Activated T-helper 1 cell treated with anti-CD3 and anti-CD28 coated beads, Interleukin-12 subunit alpha, Interleukin-12 subunit beta, Interleukin-2, Interleukin-4 antibody, amounts not matched to agents 30 ng/mL and 10 ng/mL and 1 ng/mL, durations not matched to agents 14 hours and 24 hours and 36 hours (primary cell): Measurements from ENCODE around the gene HLA-DMA. TPM values are rescaled to one million over a fixed set of nuclear protein-coding genes. Genes with fewer than 3 reads are reported as not detected.
"Not testable (repeated sequence)": the region's sequence is repeated elsewhere in the genome, so short reads cannot be mapped to it uniquely, and the experiment has no call there.

Experiments used
- DNase-seq: peaks from one replicate; pipeline ENCODE4 v3.0.0; 2021; ENCODE audit warnings: low spot score
- H3K27ac Mint-ChIP-seq: one replicate; pipeline ENCODE4 v1.8.0; 2021; ENCODE audit warnings: mild to moderate bottlenecking, mixed read lengths
- H3K27me3 Mint-ChIP-seq: one replicate; pipeline ENCODE4 v1.8.0; 2022; ENCODE audit warnings: mild to moderate bottlenecking, moderate library complexity, mixed read lengths; ENCODE audit not compliant: insufficient read depth
- H3K36me3 Mint-ChIP-seq: one replicate; pipeline ENCODE4 v1.8.0; 2021; ENCODE audit warnings: low read depth, mixed read lengths
- H3K4me1 Mint-ChIP-seq: one replicate; pipeline ENCODE4 v1.8.0; 2021; ENCODE audit warnings: low read depth, mixed read lengths
- H3K4me3 Mint-ChIP-seq: one replicate; pipeline ENCODE4 v1.8.0; 2021; ENCODE audit warnings: mild to moderate bottlenecking, moderate library complexity, mixed read lengths
- H3K9me3 Mint-ChIP-seq: one replicate; pipeline ENCODE4 v1.8.0; 2021; ENCODE audit warnings: mixed read lengths
- intact Hi-C: fragments of 100-400 bp; cut with micrococcal nuclease; formaldehyde crosslinking; loops from one replicate; pipeline ENCODE4 v1.15.1; 2024
- total RNA-seq: library from RNA; stranded (reverse); gene quantifications from 2 replicates; pipeline ENCODE4 v1.2.3, GENCODE V29; 2022

Gene HLA-DMA
- total RNA-seq, 1 donor from 2014 or later, result 14.2 TPM

- Mint-ChIP-seq H3K27ac (peak overlapping the region; percentile 11), H3K4me3 (no peak overlapping the region), H3K36me3 (peaks cover 2% of the 10 kb centered on the region), H3K4me1 (peaks cover 77% of the 10 kb centered on the region), H3K27me3 (no peaks in the 10 kb centered on the region), H3K9me3 (peaks cover 7% of the 10 kb centered on the region)
- no peak for DNase-seq
- intact Hi-C loops, result no loop called here
These were observed 7.7 kb downstream of the HLA-DMA start for GRCh38 chr6:32945108-32945760.

GRCh38 chr6:32943864-32944649 is 8.8 kb downstream of the HLA-DMA start:
- Mint-ChIP-seq H3K4me3 (peak overlapping the region; percentile 78), H3K27me3 (no peaks in the 10 kb centered on the region), H3K9me3 (peaks cover 7% of the 10 kb centered on the region), H3K27ac (peak overlapping the region; percentile 88), H3K36me3 (peaks cover 2% of the 10 kb centered on the region), H3K4me1 (peaks cover 69% of the 10 kb centered on the region)
- intact Hi-C loops, result loop anchor here (1.0 kb wide), 1 partner anchor 59 kb away; no protein-coding TSS in a partner anchor
- DNase-seq, result peak; percentile 30

GRCh38 chr6:32942555-32943123 is 10.3 kb downstream of the HLA-DMA start:
- intact Hi-C loops, H3K36me3 Mint-ChIP-seq, H3K27me3 Mint-ChIP-seq, DNase-seq, H3K27ac Mint-ChIP-seq, H3K9me3 Mint-ChIP-seq, H3K4me3 Mint-ChIP-seq: not testable (repeated sequence)
- H3K4me1 Mint-ChIP-seq, result peaks cover 59% of the 10 kb centered on the region

- intact Hi-C loops, result loop anchor here (1.0 kb wide), 5 partner anchors 8 to 47 kb away; partner anchors contain the start of gene HLA-DMA
- H3K27me3 Mint-ChIP-seq, result peaks cover 4% of the 10 kb centered on the region
- H3K4me1 Mint-ChIP-seq, result peaks cover 59% of the 10 kb centered on the region
- peaks cover 7% of the 10 kb centered on the region for H3K9me3 Mint-ChIP-seq
- H3K27ac Mint-ChIP-seq, result peak overlapping the region; percentile 91
- DNase-seq, result peak; percentile 47
- peak overlapping the region; percentile 80 for H3K4me3 Mint-ChIP-seq
- peaks cover 4% of the 10 kb centered on the region for H3K36me3 Mint-ChIP-seq
These were observed 11.6 kb downstream of the HLA-DMA start for GRCh38 chr6:32941214-32941768.

GRCh38 chr6:32940656-32941213 is 12.2 kb downstream of the HLA-DMA start, which contains the start of gene HLA-DMB:
HLA-DMB (minus strand) TSS chr6:32941028; CDS start chr6:32940807, 221 bp downstream.
- Mint-ChIP-seq H3K4me1 (peaks cover 59% of the 10 kb centered on the region), H3K4me3 (peak within 1 kb of the TSS; percentile 80), H3K36me3 (peaks cover 4% of the 10 kb centered on the region), H3K27ac (peak within 1 kb of the TSS; percentile 91), H3K27me3 (peaks cover 4% of the 10 kb centered on the region), H3K9me3 (peaks cover 5% of the 10 kb centered on the region)
- peak; percentile 52 for DNase-seq
- intact Hi-C loops, result loop anchor here (1.0 kb wide), 5 partner anchors 7 to 46 kb away; partner anchors contain the start of gene HLA-DMA

GRCh38 chr6:32938494-32938893 is 14.4 kb downstream of the HLA-DMA start:
- Mint-ChIP-seq H3K9me3 (no peaks in the 10 kb centered on the region), H3K27me3 (peaks cover 7% of the 10 kb centered on the region), H3K27ac (no peak overlapping the region), H3K4me1 (peaks cover 45% of the 10 kb centered on the region), H3K36me3 (peaks cover 4% of the 10 kb centered on the region), H3K4me3 (no peak overlapping the region)
- DNase-seq, result no peak
- intact Hi-C loops, result no loop called here

GRCh38 chr6:32937230-32937633 is 15.7 kb downstream of the HLA-DMA start:
- Mint-ChIP-seq H3K4me3 (no peak overlapping the region), H3K9me3 (no peaks in the 10 kb centered on the region), H3K27ac (no peak overlapping the region), H3K27me3 (peaks cover 7% of the 10 kb centered on the region), H3K36me3 (peaks cover 4% of the 10 kb centered on the region), H3K4me1 (peaks cover 35% of the 10 kb centered on the region)
- DNase-seq, result no peak
- intact Hi-C loops, result no loop called here

GRCh38 chr6:32936239-32937152 is 16.4 kb downstream of the HLA-DMA start:
- H3K27me3 Mint-ChIP-seq, result peaks cover 7% of the 10 kb centered on the region
- peaks cover 27% of the 10 kb centered on the region for H3K4me1 Mint-ChIP-seq
- H3K9me3 Mint-ChIP-seq, result no peaks in the 10 kb centered on the region
- H3K36me3 Mint-ChIP-seq, result peaks cover 4% of the 10 kb centered on the region
- no peak for DNase-seq
- H3K4me3 Mint-ChIP-seq, result no peak overlapping the region
- H3K27ac Mint-ChIP-seq, result no peak overlapping the region
- intact Hi-C loops, result no loop called here

- no peak for DNase-seq
- Mint-ChIP-seq H3K9me3 (no peaks in the 10 kb centered on the region), H3K4me1 (peaks cover 19% of the 10 kb centered on the region), H3K27me3 (peaks cover 9% of the 10 kb centered on the region), H3K4me3 (no peak overlapping the region), H3K36me3 (peaks cover 4% of the 10 kb centered on the region), H3K27ac (no peak overlapping the region)
- intact Hi-C loops, result no loop called here
These were observed 17.2 kb downstream of the HLA-DMA start for GRCh38 chr6:32935551-32936238.

- intact Hi-C loops, result loop anchor here (1.0 kb wide), 6 partner anchors 8 to 51 kb away; partner anchors contain the start of genes HLA-DMA and HLA-DMB
- Mint-ChIP-seq H3K4me1 (peaks cover 11% of the 10 kb centered on the region), H3K4me3 (no peak overlapping the region), H3K27me3 (peaks cover 17% of the 10 kb centered on the region), H3K36me3 (peaks cover 4% of the 10 kb centered on the region), H3K9me3 (no peaks in the 10 kb centered on the region), H3K27ac (no peak overlapping the region)
- DNase-seq, result peak; percentile 60
These were observed 19.2 kb downstream of the HLA-DMA start for GRCh38 chr6:32933661-32934085.

GRCh38 chr6:32932132-32932868 is 20.6 kb downstream of the HLA-DMA start:
- no peak for DNase-seq
- H3K27ac Mint-ChIP-seq, result no peak overlapping the region

More at GRCh38 chr6:32932132-32932868, 20.6 kb downstream of the HLA-DMA start:
- intact Hi-C loops, result no loop called here
- Mint-ChIP-seq H3K4me1 (peaks cover 11% of the 10 kb centered on the region), H3K4me3 (no peak overlapping the region), H3K9me3 (no peaks in the 10 kb centered on the region), H3K36me3 (peaks cover 4% of the 10 kb centered on the region), H3K27me3 (peaks cover 13% of the 10 kb centered on the region)
